ENCODE data around the gene SULT1A2.
"Not testable (repeated sequence)": the region's sequence is repeated elsewhere in the genome, so short reads cannot be mapped to it uniquely, and the experiment has no call there.

Gene SULT1A2

DNA sequence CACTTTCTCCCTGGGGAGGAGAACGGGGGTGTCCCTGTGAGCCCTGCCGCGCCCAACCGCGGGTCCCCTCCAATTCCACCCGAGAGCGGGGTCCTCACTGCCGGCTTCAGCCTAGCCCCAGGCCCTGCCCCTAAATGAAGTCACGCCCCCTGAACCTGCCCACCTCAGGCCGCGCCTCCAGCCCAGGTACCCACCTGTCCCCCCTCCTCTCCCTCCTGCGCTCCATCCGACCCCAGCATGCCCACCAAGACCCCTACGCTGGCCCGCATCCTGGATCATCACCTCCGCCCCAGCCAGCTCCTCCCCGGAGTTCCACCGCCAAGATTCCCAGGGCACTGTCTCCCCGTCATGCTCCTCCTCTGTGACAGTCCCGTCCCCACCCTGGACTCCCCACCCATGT is 4.1 kb upstream of the SULT1A2 start:
- H3K79me2 ChIP-seq (ENCODE audit: control insufficient read depth, low read length); H3K4me3 ChIP-seq (ENCODE audit: low read length); H3K27me3 ChIP-seq (ENCODE audit: control insufficient read depth, low read length); H3K9me2 ChIP-seq (replicated peaks; ENCODE audit: control insufficient read depth, low read length); H4K20me1 ChIP-seq (ENCODE audit: control insufficient read depth, insufficient read depth, low read depth, low read length); H3K27ac ChIP-seq (ENCODE audit: low read depth, low read length); H3K4me2 ChIP-seq (ENCODE audit: low read length); H3K9me3 ChIP-seq (ENCODE audit: control insufficient read depth, insufficient read depth, low read length); H3K36me3 ChIP-seq (ENCODE audit: control insufficient read depth, low read length): not testable (repeated sequence)
- Histone ChIP-seq H3F3A (ENCODE audit: control insufficient read depth, insufficient read depth) (peaks cover 18% of the 10 kb centered on the region), H3K4me1 (ENCODE audit: control insufficient read depth, low read length) (peaks cover 21% of the 10 kb centered on the region)

DNA sequence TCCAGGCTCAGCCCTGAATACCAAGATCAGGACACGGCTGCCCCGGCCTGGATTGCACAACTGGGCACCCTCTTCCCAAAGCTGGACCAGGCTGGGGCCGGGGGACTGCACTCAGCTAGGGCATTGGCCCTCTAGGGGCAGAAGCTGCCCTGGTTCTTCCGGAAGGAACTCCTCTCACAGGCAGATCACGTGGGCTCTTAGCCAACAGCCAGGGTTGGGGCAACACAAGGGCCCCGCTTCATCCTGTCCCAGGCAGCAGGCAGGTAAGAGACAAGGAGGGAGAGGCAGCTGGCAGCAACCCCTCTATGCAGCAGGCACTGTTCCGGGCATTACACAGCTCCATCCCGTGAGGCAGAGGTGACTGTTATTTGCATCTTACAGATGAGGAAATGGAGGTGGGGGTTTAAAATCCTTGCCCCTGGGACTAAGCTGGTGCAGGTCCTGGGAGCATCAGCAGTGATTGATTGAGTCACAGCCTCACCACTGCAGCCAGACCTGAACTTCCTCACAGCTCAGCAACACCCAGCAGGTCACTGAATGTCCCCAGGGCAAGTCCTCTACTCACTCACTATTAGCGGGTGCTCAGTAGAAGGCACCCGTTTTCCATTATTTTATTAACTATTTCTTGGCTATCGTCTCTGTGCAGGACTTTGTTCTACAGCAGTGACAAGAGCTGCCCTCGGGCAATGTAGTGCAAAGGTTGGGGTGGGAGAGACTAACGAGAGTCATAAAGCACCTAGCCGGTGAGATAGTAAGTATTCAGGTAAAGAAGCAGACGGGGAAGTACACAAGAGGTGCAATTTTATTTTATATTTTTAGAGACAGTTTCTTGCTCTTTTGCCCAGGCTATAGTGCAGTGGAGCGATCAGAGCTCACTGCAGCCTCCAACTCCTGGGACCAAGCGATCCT is 2.8 kb upstream of the SULT1A2 start:
- not testable (repeated sequence) for H3K27ac ChIP-seq (ENCODE audit: low read depth, low read length); H3K4me3 ChIP-seq (ENCODE audit: low read length); H3K79me2 ChIP-seq (ENCODE audit: control insufficient read depth, low read length); H3K9me2 ChIP-seq (replicated peaks; ENCODE audit: control insufficient read depth, low read length); H3K27me3 ChIP-seq (ENCODE audit: control insufficient read depth, low read length); H3K36me3 ChIP-seq (ENCODE audit: control insufficient read depth, low read length); H3K4me2 ChIP-seq (ENCODE audit: low read length); H4K20me1 ChIP-seq (ENCODE audit: control insufficient read depth, insufficient read depth, low read depth, low read length); H3K9me3 ChIP-seq (ENCODE audit: control insufficient read depth, insufficient read depth, low read length)
- Histone ChIP-seq H3F3A (ENCODE audit: control insufficient read depth, insufficient read depth) (peaks cover 12% of the 10 kb centered on the region), H3K4me1 (ENCODE audit: control insufficient read depth, low read length) (peaks cover 21% of the 10 kb centered on the region)

GRCh38 chr16:28597692-28598261 is 927 bp upstream of the SULT1A2 start:
- Histone ChIP-seq H3K79me2 (ENCODE audit: control insufficient read depth, low read length) (no peaks in the 10 kb centered on the region), H3K27me3 (ENCODE audit: control insufficient read depth, low read length) (no peaks in the 10 kb centered on the region), H3K27ac (ENCODE audit: low read depth, low read length) (no peak overlapping the region), H4K20me1 (ENCODE audit: control insufficient read depth, insufficient read depth, low read depth, low read length) (no peaks in the 10 kb centered on the region), H3F3A (ENCODE audit: control insufficient read depth, insufficient read depth) (peaks cover 3% of the 10 kb centered on the region), H3K4me3 (ENCODE audit: low read length) (no peak overlapping the region), H3K4me1 (ENCODE audit: control insufficient read depth, low read length) (peaks cover 15% of the 10 kb centered on the region), H3K4me2 (ENCODE audit: low read length) (no peak overlapping the region), H3K36me3 (ENCODE audit: control insufficient read depth, low read length) (no peaks in the 10 kb centered on the region), H3K9me3 (ENCODE audit: control insufficient read depth, insufficient read depth, low read length) (no peaks in the 10 kb centered on the region), H3K9me2 (replicated peaks; ENCODE audit: control insufficient read depth, low read length) (no peaks in the 10 kb centered on the region)
- TF ChIP-seq EZH2phosphoT487 (IDR thresholded peaks at IDR 0.05; ENCODE audit: borderline replicate concordance, low read length): no peak
- TF ChIP-seq, protein P1, sequence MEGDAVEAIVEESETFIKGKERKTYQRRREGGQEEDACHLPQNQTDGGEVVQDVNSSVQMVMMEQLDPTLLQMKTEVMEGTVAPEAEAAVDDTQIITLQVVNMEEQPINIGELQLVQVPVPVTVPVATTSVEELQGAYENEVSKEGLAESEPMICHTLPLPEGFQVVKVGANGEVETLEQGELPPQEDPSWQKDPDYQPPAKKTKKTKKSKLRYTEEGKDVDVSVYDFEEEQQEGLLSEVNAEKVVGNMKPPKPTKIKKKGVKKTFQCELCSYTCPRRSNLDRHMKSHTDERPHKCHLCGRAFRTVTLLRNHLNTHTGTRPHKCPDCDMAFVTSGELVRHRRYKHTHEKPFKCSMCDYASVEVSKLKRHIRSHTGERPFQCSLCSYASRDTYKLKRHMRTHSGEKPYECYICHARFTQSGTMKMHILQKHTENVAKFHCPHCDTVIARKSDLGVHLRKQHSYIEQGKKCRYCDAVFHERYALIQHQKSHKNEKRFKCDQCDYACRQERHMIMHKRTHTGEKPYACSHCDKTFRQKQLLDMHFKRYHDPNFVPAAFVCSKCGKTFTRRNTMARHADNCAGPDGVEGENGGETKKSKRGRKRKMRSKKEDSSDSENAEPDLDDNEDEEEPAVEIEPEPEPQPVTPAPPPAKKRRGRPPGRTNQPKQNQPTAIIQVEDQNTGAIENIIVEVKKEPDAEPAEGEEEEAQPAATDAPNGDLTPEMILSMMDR (IDR thresholded peaks at IDR 0.05; ENCODE audit: low read depth, low read length, poor library complexity, severe bottlenecking): peak; percentile 20

- Histone ChIP-seq H3K9me3 (ENCODE audit: control insufficient read depth, insufficient read depth, low read length) (no peaks in the 10 kb centered on the region), H4K20me1 (ENCODE audit: control insufficient read depth, insufficient read depth, low read depth, low read length) (no peaks in the 10 kb centered on the region), H3K27ac (ENCODE audit: low read depth, low read length) (no peak overlapping the region), H3K4me2 (ENCODE audit: low read length) (no peak overlapping the region), H3K27me3 (ENCODE audit: control insufficient read depth, low read length) (no peaks in the 10 kb centered on the region), H3K4me1 (ENCODE audit: control insufficient read depth, low read length) (peaks cover 10% of the 10 kb centered on the region), H3K9me2 (replicated peaks; ENCODE audit: control insufficient read depth, low read length) (no peaks in the 10 kb centered on the region), H3K36me3 (ENCODE audit: control insufficient read depth, low read length) (peaks cover 1% of the 10 kb centered on the region; the same call in 1 of the 2 replicates), H3F3A (ENCODE audit: control insufficient read depth, insufficient read depth) (no peaks in the 10 kb centered on the region), H3K79me2 (ENCODE audit: control insufficient read depth, low read length) (no peaks in the 10 kb centered on the region), H3K4me3 (ENCODE audit: low read length) (no peak overlapping the region)
- no peak for TF ChIP-seq EZH2phosphoT487 (IDR thresholded peaks at IDR 0.05; ENCODE audit: borderline replicate concordance, low read length)
- TF ChIP-seq, protein P1 (IDR thresholded peaks at IDR 0.05; ENCODE audit: low read depth, low read length, poor library complexity, severe bottlenecking): no peak
Measured at GRCh38 chr16:28596115-28596630, 677 bp downstream of the SULT1A2 start.

DNA sequence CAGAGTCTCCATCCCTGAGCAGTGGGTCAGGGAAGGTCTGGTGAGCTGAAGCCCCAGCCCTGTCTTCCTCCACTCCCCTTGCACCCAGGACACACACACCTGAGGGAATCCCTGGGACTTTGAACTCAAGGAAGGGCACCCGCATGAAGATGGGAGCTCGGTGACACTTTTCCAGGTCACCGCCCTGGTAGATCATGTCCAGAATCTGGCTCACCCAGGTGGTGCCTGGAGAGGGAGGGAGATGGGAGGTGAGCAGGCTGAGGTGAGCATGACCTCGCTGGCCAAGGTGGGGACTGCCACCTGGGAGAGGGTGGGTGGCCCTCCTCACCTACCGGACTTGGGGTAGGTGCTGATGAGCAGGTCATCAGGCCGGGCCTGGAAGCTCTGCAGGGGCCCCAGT is 1.4 kb downstream of the SULT1A2 start:
- H3K27ac ChIP-seq (ENCODE audit: low read depth, low read length); H3K4me3 ChIP-seq (ENCODE audit: low read length); H3K27me3 ChIP-seq (ENCODE audit: control insufficient read depth, low read length); H3K9me2 ChIP-seq (replicated peaks; ENCODE audit: control insufficient read depth, low read length); H3K9me3 ChIP-seq (ENCODE audit: control insufficient read depth, insufficient read depth, low read length); H3K4me1 ChIP-seq (ENCODE audit: control insufficient read depth, low read length); H3K4me2 ChIP-seq (ENCODE audit: low read length); H4K20me1 ChIP-seq (ENCODE audit: control insufficient read depth, insufficient read depth, low read depth, low read length); H3F3A ChIP-seq (ENCODE audit: control insufficient read depth, insufficient read depth); H3K36me3 ChIP-seq (ENCODE audit: control insufficient read depth, low read length); H3K79me2 ChIP-seq (ENCODE audit: control insufficient read depth, low read length): not testable (repeated sequence)
